ENCODE data around the gene CDK5. TPM values are rescaled to one million over a fixed set of nuclear protein-coding genes. Genes with fewer than 3 reads are reported as not detected.

The CDK5 gene
- total RNA-seq, 1 donor, result 3.7 TPM

DNA sequence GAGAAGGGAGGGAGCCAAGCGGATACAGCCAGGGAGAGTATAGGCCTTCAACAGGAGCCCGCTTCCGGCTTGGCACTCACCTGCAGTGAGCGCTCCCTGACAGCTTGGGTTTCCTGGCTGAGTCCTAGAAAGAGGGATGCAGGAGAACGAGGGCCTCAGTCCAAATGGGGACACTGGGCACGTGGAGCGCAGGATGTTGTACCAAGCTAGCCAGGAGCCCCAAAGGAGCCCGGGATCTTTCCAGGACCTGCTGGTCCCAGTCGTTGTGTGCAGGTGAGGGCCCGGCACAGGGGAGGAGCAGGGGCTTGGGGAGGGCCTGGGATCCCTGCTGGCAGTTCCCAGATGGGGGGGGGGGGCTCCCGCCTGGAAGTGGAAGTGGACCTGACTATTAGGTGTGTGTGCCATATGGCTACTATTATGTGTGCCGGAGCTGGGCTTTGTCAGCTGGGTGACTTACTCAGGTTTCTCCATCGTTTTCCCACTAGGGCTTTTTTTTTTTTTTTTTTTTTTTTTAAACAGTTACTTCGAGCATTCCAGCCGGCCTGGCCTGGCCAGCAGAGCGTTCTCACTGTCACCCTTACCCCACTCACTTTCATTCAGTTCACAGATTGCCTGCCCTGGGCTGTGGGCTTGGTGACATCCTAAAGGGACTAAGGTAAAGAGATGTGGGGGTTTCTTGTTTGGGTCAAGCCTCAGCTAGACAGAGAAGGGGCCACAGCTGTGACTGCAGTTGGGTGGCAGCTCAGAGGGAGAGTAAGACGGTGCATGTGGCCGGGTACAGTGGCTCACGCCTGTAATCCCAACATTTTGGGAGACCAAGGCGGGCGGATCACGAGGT, 32.4 kb upstream of the CDK5 start:
- Histone ChIP-seq H3K27me3 (ENCODE audit: insufficient read depth, low read length) (peaks cover 5% of the 10 kb centered on the region), H3K9me3 (ENCODE audit: low read depth, low read length) (no peaks in the 10 kb centered on the region), H3K4me3 (ENCODE audit: low read length) (no peak overlapping the region), H3K4me1 (ENCODE audit: insufficient read depth, low read length) (peaks cover 44% of the 10 kb centered on the region)

DNA sequence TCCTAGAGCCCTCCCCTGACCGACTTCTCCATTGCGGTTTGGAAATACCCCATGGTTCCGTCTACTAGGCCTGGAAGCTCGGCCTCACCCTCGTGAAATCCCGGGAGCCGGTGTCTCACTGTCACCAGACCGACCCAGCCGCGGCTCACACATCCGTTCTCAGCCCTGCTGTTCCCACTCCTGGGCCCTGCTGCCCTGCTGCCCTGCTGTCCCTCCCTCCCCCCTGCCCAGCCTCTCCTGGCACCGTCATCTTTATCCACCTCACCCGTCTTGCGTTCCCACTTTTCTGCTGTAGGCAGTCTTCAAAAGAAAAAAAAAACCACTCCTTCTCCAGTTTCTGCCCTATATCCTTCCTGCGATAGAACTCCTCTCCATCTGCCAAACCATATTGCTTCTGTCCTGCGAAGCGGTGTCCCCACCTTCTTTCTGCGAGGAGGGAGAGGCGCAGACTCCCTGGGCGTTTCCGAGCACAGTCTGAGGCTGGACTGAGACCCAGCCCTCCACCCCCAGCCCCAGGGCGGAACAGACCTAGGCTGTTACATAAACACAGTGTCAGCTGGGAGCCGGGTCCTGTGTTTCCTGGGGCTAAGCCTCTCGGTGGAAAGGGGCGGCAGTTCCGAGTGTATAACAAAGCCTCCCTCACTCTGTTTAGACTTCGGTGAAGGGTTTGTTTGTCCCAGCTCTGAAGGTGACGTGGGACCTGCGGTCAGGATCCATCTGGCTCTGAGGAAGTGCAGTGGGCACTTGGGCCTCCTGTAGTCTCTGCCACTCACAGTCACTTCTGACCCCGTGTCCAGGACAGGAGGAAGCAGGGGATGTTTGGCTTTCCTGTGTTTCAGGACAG, 31.4 kb upstream of the CDK5 start:
- Histone ChIP-seq H3K4me1 (ENCODE audit: insufficient read depth, low read length) (peaks cover 45% of the 10 kb centered on the region), H3K4me3 (ENCODE audit: low read length) (peak overlapping the region; percentile 8)

DNA sequence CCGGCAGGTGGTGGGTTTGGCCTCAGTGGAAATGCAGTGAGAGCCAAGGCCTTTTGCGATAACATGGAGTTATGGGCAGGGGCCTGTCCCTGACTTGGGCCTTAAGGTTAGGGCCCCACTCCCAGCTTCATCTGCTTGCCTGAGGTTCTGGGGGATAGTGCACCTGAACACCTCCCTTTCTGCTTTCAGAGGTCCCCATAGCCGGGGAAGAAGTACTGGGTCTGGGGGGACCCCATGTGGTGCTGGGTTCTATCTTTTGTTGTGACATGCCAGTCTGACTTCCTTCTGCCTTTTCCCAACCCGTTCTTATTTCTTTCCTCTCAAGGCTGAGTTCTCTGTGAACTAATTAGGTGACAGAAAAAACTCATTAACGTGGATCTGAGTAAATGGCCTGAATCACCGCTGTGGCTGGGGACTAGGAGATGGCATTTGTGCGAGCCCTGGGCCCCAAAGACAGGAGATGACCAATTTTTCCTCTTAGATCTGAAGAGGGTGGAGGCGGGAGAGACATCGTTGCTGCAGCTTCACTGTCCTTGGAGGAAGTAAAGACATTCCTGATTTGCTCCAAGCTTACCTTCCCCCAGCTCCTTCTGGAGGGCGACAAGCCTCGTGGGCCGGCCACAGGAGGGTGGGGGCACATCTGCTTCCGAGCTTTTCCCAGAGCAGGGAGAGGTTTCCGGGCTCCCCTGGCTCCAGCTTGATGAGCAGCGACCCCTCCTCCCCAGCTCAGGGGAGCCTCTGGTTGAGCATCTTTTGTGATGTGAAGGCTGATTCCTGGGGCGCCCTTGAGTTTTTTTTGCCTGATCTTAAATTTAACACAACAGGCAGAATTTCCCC, 30.5 kb upstream of the CDK5 start:
- peak overlapping the region; percentile 55 for H3K4me3 ChIP-seq (ENCODE audit: low read length)
- H3K27me3 ChIP-seq (ENCODE audit: insufficient read depth, low read length), result peaks cover 6% of the 10 kb centered on the region
- H3K4me1 ChIP-seq (ENCODE audit: insufficient read depth, low read length), result peaks cover 52% of the 10 kb centered on the region
- H3K9me3 ChIP-seq (ENCODE audit: low read depth, low read length), result no peaks in the 10 kb centered on the region

More for the DNA sequence above, 31.4 kb upstream of the CDK5 start:
- Histone ChIP-seq H3K9me3 (ENCODE audit: low read depth, low read length) (no peaks in the 10 kb centered on the region), H3K27me3 (ENCODE audit: insufficient read depth, low read length) (peaks cover 6% of the 10 kb centered on the region)

DNA sequence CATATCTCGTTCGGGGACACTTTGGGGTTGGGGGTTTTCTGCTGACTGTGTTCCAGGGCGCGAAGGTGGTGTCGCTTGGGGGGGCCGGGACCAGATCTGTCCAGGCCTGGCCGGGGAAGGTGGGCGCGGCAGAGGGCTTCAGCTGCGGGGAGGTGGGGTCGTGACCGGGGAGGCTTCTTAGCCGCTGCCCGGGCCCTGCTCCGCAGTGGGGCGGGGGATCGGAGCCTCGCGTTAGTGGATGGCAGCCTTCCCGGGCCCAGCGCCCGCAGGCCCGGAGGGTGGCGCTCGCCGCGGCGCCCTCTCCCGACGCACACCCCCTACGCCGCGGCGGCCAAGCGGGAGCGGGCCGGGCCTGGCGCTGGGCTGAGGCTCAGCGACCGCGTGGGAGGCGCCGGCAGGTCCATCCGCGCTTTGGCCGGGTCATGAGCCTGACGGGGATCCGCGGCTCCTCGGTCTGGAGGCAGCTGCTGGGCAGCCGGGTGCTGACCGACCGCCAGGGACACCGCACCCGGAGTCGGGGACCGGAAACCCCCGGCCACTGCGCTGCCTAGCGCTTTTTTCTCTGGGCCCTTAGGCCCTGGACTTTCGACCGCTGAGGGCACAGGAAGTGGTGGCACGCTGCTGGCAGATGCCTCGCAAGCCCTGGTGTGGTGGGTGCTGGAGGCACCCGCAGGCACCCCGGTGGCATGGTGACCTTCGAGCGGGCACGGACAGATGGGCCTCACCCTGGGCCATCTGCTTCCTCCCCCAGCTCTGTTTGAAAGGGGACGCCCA, 29.7 kb upstream of the CDK5 start:
- H3K4me1 ChIP-seq (ENCODE audit: insufficient read depth, low read length), result peaks cover 56% of the 10 kb centered on the region
- H3K9me3 ChIP-seq (ENCODE audit: low read depth, low read length), result no peaks in the 10 kb centered on the region
- H3K27me3 ChIP-seq (ENCODE audit: insufficient read depth, low read length), result peaks cover 6% of the 10 kb centered on the region
- H3K4me3 ChIP-seq (ENCODE audit: low read length), result peak overlapping the region; percentile 55

DNA sequence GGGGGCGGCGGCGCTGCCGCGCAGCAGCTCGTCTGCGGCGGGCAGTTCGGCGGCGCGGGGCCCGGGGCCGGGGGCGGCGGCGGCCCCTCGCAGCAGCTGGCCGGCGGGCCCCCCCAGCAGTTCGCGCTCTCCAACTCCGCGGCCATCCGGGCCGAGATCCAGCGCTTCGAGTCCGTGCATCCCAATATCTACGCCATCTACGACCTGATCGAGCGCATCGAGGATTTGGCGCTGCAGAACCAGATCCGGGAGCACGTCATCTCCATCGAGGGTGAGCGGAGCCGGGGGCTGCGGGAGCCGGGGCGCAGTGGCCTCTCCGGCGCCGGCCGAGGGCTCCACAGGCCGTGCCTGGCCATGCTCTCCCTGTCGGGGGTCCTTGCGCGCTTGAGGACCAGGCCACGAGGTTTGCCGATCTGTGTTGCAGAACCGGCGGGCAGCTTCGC, 29.1 kb upstream of the CDK5 start:
- H3K4me1 ChIP-seq (ENCODE audit: insufficient read depth, low read length), result peaks cover 62% of the 10 kb centered on the region
- peak overlapping the region; percentile 55 for H3K4me3 ChIP-seq (ENCODE audit: low read length)
- H3K9me3 ChIP-seq (ENCODE audit: low read depth, low read length), result no peaks in the 10 kb centered on the region
- peaks cover 6% of the 10 kb centered on the region for H3K27me3 ChIP-seq (ENCODE audit: insufficient read depth, low read length)

DNA sequence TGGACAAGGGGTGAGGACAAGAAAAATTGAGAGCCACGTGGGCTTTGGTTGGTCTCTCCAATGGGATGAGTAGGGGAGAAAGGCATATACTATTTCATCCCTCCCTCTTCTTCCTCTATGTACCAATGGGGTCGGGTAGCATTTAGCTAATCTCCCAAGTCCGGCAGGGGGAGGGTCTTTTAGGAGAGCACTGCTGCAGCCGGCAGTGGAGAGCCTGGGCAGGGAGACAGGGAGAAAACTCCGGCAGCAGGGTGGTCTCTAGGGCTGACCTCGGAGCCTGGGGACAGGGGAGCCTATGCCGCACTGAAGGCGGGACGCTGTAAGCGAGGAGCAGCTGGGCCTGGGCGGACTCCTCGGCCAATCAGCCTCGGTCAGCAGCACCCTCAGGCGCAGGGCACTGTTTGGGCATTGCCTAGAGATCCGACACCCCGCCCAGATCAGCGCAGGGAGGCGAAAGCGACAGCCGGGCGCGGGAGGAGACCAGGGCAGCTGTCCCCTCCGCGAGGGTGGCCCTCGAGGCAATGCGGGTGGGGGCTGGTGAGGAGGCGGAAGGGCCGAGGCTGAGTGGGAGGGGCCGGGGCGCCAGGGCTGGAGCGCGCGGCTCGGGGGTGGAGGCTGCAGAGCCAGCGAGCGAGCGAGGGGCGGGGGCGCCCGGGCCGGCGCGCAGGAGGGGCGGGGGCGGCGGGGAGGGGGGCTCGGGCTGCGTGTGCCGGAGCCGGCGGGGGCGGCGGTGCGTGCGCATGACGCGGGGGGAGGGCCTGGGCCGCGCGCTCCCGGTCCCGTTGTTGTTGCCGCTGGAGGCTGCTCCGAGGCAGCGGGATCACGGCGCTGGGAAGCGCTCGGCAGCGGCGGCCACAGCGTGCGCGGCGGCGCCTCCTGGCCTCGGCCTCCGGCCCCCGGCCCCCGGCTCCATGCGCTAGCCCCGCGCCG, 28.3 kb upstream of the CDK5 start, which contains the start of gene AGAP3:
Gene AGAP3, plus strand, starts transcription at position 785 of the 930 bp plus-strand sequence. CDS start 267 bp downstream, outside the sequence.
- Histone ChIP-seq H3K9me3 (ENCODE audit: low read depth, low read length) (no peaks in the 10 kb centered on the region), H3K4me3 (ENCODE audit: low read length) (peak within 1 kb of the TSS; percentile 55), H3K27me3 (ENCODE audit: insufficient read depth, low read length) (peaks cover 6% of the 10 kb centered on the region), H3K4me1 (ENCODE audit: insufficient read depth, low read length) (peaks cover 71% of the 10 kb centered on the region)

DNA sequence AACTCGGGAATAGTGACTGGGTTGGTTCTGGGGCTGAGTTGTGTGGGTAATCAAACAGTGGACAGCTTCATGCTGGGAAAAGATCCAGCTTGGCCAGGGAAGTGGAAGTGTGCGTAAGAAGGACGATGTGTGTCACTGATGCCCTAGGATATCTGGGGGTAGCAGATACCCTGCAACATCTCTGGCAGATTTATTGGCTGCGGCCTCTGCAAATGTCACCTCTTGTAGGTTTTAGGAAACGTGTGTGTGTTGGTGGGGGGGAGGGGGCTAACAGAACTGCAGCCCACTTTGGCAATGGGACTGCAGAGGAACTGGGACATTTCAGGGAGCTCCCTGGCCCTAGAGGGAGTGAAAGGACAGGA, 27.6 kb upstream of the CDK5 start:
- Histone ChIP-seq H3K4me3 (ENCODE audit: low read length) (no peak overlapping the region), H3K9me3 (ENCODE audit: low read depth, low read length) (no peaks in the 10 kb centered on the region), H3K4me1 (ENCODE audit: insufficient read depth, low read length) (peaks cover 73% of the 10 kb centered on the region), H3K27me3 (ENCODE audit: insufficient read depth, low read length) (peaks cover 6% of the 10 kb centered on the region)

DNA sequence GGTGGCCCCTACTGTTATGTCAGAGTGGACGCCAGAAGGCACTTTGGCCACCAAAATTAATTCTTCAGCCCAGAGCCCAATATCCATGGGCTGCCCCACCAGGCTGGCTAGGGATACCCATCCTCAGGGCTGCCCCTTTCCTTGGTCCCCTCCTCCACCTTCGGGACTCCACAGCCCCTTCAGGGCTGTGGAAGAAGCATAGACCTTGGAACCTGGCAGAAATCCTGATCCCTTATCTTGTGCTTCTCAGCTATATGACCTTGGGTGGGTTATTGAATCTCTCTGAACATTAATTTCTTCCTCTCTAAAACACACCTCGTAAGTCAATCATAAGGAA, 26.1 kb upstream of the CDK5 start:
- peak overlapping the region; percentile 54 for H3K4me3 ChIP-seq (ENCODE audit: low read length)
- H3K27me3 ChIP-seq (ENCODE audit: insufficient read depth, low read length), result peaks cover 6% of the 10 kb centered on the region
- H3K9me3 ChIP-seq (ENCODE audit: low read depth, low read length), result no peaks in the 10 kb centered on the region

DNA sequence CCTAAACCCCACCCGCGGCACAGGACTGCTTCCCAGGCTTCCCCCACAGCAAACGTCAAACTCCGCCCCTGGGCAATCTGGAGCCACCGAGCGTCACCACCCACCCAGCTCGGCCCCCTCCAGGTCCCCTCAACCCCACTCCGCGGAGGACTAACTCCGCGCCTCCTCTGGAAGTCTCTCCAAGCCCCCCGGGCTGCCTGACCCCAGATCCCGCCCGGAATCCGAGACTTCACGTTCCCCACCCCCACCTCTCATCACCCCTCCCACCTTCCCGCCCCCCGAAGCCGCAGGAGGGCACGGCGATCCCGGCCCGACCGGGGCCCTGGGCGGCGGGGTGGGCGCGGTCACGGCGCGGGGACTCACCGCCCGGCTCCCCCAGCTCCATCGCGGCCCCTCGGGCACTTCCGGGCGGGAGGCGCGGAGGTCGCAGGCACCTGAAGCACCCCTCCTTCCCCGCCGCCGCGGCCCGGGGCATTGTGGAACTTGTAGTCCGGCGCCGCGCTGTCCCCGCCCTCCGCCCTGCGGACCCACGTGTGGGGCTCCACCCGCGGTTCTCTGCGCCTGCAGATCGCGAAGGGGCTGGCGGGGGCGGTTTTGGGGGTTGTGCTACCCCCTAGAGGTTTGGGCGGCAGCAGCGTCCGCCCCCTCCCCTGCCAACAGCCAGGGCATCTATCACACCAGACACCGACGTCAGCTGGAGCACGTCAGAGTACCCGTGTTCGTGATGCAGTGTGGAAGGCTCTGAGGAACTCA, 25.6 kb upstream of the CDK5 start, which contains the start of gene TMUB1:
Gene TMUB1, minus strand, starts transcription at position 423 of the 753 bp plus-strand sequence. CDS start 930 bp downstream, outside the sequence.
- Histone ChIP-seq H3K4me3 (ENCODE audit: low read length) (peak within 1 kb of the TSS; percentile 54), H3K4me1 (ENCODE audit: insufficient read depth, low read length) (peaks cover 71% of the 10 kb centered on the region), H3K27me3 (ENCODE audit: insufficient read depth, low read length) (peaks cover 6% of the 10 kb centered on the region)

More for the DNA sequence above, 26.1 kb upstream of the CDK5 start:
- peaks cover 72% of the 10 kb centered on the region for H3K4me1 ChIP-seq (ENCODE audit: insufficient read depth, low read length)

DNA sequence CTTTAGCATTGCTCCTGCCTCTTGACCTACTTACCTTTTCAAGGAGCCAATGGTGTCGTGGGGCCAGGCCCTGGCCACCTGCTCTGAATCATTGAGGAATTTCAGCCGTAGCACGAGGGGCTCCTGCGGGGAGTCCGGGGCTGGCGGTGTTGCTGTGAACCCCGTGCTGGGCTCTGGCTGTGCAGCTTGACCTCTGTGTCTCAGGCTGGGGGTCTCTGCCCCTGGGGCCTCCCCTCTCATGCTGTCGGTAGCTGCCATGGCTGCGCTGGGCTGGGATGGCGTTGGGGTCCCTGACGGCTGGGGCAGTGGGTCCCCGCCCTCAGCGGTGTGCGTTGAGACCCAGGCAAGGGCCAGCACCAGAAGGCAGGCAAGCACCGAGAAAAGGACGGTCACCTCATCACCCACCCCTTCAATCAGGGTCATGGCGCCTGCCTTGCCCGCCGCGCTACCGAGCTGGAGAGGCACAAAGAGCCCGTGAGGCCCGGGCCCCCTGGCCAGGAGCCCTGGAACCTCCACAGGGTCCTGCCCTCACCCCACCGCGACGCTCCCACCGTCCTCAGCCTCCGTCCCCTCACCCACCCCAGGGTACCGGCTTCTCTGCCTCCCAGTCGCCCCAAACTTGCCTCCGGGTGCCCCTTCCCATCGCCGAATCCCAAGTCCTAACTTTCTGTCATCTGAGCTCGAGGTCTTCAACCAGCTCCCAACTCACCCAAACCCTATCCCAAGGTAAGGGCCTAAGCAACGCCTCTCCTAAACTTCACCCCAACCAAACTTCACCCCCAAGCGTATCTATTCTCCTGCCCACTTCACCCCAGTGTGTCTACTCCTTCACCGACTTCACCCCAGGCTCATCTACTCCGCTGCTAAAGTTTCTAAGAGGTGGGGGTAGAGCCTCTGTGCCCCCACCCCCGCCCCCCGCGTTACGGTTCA, 24.7 kb upstream of the CDK5 start:
- Histone ChIP-seq H3K27me3 (ENCODE audit: insufficient read depth, low read length) (peaks cover 6% of the 10 kb centered on the region), H3K4me3 (ENCODE audit: low read length) (peak overlapping the region; percentile 54), H3K9me3 (ENCODE audit: low read depth, low read length) (no peaks in the 10 kb centered on the region), H3K4me1 (ENCODE audit: insufficient read depth, low read length) (peaks cover 63% of the 10 kb centered on the region)

More for the DNA sequence above, 25.6 kb upstream of the CDK5 start, which contains the start of gene TMUB1:
- no peaks in the 10 kb centered on the region for H3K9me3 ChIP-seq (ENCODE audit: low read depth, low read length)

DNA sequence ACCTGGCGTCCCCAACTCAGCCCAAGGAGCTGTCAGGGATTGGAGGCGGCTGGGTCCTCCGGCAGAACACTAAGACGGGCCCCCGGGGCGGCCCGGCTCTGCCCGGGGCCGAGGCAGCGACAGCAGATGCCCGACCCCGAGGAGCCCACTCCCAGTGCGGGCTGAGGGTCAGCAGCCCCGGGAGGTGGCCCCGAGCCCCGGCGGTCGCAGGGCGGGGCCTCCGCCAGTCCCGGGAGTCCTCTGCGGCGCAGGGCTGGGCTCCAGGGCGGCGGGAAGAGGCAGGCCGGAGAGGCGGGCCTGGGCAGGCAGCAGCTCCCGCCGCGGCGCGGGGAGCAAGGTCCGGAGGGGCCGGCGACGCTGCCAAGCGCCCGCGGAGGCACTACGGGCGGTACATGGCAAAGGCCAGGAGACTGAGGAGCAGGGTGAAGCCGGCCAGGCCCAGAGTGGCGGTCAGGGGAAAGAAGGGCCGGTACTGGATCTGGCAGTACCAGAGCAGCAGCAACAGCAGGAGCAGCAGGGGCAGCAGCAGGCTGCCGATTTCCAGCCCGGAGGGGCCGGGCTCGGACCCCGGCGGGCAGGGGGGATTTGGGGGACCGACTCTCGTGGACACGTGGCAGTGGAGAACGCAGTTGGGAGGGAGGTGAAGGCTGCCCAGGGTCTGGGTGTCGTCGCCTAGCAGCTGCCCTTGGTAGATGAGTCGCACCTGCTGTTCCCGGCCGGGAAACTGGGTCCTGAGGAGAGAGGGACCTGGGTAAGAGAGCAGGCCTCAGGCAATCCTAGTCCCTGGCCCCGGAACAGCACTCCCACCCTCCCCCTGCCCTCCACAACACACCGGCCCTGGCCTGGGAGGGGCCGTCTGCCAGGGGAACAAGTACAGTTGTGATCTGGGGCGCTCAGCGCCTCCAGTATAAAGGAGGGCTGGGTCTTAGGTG, 23.7 kb upstream of the CDK5 start:
- Histone ChIP-seq H3K4me3 (ENCODE audit: low read length) (peak overlapping the region; percentile 83), H3K27me3 (ENCODE audit: insufficient read depth, low read length) (peaks cover 6% of the 10 kb centered on the region), H3K4me1 (ENCODE audit: insufficient read depth, low read length) (peaks cover 57% of the 10 kb centered on the region), H3K9me3 (ENCODE audit: low read depth, low read length) (no peaks in the 10 kb centered on the region)
